NCI-H345 treated with DMSO at 0.1 percent for 48 hours (cell line): ENCODE data around the gene MIGA1.
"Not testable (repeated sequence)": the region's sequence is repeated elsewhere in the genome, so short reads cannot be mapped to it uniquely, and the experiment has no call there.

Source experiments
- DNase-seq: peaks from one replicate; lab custom pipeline; 2025; ENCODE audit not compliant: unreplicated experiment; lab: John Stamatoyannopoulos, UW

MIGA1 gene

DNA sequence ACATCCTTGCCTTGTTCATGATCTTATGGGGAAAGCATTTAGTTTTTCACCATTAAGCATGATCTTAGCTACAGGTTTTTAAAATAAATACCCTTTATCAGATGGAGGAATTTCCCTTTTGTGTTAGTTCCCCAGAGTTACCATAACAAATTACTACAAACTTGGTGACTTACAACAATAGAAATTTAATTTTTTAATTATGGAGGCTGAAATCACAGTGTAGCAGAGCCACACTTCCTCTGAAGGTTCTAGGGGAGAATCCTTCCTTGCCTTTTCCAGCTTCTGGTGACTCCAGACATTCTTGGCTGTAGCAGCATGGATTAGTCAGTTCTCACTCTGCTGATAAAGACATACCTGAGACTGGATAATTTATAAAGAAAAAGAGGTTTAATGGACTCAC is 18.5 kb downstream of the MIGA1 start:
- DNase-seq, result no peak

DNA sequence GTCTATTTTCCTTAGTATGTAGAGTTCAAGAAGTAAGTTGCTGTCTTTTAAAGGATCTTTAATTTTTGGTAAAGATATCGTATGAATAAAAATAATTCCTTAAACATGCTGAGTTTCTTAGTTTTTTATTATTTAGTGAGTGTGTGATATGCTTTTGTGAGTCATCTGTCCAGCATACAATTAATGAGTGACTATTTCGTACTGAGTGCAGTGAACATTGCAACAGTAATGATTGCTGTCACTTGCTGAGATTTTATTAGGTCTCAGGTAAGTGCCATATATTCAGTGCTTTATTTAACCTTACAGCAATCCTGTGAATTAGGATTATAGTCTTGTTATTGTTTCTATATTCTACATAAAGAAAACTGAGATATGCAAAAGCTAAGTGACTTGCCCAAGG is 22.6 kb downstream of the MIGA1 start:
- no peak for DNase-seq

DNA sequence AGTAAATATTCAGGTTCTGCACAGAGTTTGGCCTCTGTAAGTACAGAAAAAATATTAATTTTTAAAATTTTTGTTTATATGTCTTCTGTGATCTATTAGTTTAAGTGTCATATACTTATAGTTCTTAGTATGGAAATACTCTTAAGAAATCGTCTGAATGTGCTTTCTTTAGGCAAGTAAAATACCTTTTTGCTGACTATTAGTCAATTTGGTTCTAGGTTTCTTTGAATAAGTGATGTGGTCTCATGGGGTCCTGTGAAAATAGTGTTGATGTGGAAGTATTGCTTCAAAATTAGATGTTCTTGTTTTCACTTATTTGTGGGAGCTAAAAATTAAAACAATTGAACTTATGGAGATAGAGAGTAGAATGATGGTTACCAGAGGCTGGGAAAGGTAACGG is 23.9 kb downstream of the MIGA1 start:
- no peak for DNase-seq

DNA sequence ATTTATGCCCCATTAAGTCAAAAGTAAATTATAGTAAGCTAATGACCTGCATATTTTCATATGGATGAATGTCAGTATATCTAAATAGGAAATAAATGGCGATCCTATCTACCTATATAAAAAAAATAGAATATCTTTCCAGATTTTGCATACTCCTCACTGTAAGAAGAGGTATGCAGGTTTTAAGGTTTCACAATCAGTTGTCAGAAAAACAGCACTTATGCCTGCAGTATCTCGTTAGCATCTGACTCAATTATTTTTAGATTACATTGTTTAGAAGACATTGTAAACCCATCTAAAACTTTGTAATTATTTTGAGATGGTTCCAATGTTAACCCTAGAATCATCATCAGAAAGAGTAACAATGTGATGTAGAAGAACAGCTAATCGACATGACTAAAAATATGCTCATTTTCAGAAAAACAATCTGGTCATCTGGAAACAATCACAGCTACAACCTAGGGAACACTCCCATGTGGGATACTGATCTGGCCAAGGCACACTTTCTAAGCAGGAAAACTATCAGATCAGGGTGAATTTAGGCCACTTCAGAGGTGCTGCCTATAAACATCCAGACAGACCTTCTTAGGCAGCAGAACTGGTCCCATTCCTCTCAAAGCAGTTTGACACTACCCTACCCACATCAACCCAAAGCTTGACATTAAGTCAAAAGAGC is 30.5 kb downstream of the MIGA1 start:
- not testable (repeated sequence) for DNase-seq

DNA sequence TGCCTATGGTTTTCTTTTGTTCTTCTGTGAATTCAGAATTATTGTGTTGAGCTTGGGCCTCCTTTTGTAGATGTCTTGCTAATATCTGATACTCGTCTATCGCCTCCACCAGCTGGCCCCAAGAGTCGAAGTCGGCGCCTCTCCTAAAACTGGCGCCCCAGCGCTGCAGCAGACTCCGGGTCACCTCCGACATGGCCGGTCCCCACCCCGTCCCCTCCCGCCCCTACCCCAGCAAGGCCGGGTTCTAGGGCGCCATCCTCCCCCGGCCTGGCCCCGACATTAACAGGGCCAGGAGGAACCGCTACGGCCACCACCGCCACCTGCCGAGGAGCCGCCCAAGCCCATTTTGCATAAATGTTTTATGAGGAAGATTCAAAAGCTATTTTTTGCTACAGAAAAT is 32.1 kb downstream of the MIGA1 start:
- not testable (repeated sequence) for DNase-seq

DNA sequence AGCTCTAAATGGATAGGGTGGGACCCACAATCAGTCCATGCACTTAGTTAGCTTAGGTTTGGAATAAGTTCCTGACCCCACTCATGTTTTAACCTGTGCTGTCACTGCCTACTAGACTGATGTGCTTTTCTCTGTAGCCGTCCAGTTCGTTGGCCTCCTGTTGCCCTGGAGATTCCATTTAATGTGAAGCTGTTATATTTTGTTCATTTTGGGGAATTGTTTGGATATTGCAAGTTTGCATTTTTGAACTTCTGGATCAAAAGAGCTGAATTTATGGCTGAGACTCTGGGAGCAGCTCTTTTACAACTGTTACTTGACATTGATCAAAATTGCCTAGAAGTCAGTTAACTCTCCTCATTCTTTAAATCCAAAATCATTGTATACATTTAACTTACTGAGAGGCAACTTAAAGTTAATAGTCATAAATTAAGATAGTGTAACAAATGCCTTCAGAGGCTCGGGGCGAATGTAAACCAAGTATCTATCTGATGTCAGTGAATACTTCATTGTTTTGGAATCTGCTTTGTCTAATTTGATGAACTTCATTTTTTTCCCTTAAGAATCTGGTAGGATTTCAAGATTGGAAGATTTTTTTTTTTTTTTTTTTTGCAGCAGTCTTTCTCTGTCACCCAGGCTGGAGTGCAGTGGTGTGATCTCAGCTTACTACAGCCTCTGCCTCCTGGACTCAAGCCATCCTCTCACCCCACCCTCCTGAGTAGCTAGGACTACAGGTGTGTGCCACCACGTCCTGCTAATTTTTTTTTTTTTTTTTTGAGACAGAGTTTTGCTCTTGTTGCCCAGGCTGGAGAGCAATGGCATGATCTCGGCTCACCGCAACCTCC is 38.1 kb downstream of the MIGA1 start:
- no peak for DNase-seq

DNA sequence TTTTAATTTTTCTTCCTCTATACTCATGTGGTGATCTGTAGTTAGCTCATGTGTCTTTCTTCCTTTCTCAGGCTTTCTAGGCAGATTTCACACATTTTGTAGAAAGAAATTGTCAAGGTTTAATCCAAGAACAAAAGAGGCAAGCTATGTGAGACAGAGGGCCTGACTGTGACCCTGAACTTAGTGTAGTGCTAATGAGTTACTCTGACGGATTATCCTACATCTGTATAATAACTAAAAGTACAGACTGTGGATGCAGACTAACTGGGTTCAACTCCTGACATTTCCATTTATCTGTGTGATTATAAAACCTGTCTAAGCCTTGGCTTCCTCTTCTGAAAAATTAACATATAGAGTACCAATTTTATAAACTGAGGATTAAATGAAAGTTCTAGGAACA is 40.7 kb downstream of the MIGA1 start:
- DNase-seq, result no peak

DNA sequence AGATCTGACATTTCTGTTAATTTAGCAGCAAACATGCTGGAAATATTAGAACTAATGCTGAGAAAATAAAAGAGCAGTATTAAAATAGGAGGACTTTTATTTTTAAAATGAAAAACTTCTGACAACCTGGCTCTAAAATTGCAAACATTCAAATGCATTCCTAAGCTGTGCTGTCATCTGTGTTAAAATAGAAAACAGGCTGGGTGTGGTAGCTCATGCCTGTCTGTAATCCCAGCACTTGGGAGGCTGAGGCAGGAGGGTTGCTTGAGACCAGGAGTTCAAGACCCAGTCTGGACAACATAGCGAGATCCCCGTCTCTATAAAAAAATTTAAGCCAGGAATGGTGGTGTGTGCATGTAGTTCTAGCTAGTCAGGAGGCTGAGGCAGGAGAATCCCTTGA is 44.6 kb downstream of the MIGA1 start:
- DNase-seq, result no peak

DNA sequence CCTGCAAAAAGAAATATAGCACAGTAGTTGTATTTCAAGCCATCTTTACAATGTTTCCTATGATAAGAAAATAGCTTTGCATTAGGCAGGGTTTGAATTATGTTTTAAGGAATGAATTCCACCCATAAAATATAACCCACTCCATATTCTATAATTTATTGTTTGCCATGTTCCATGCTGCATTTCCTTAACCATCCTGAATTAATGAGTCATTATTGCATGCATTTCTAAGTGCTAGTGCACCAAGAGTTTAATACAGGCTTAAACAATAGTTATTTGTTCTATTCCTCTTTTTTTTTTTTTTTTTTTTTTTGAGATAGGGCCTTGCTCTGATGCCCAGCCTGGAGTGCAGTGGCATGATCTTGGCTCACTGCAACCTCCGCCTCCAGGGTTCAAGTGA is 45.2 kb downstream of the MIGA1 start:
- DNase-seq, result no peak

DNA sequence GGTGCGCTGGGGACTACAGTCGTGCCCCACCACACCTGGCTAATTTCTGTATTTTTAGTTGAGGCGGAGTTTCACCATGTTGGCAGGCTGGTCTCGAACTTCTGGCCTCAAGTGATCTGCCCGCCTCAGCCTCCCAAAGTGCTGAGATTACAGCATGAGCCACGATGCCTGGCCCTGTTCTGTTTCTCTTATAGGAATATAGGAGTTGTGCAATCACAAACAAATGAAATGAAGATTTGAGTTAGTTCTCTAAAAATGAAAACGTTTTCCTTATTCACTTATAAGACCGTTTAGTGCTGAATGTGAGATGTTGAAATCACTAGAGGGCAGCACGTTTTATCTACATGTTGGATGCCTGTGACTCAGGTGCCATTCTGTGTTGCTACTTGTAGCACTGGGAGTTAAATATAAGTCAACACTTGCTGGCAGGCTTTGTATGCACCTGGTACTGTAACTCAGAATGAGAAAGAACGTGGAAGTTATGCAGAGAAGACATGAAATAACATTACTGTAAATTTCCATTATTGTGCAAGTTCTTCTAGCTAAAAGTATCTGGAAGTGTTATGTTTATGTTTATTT is 45.8 kb downstream of the MIGA1 start:
- peak; percentile 8 for DNase-seq

DNA sequence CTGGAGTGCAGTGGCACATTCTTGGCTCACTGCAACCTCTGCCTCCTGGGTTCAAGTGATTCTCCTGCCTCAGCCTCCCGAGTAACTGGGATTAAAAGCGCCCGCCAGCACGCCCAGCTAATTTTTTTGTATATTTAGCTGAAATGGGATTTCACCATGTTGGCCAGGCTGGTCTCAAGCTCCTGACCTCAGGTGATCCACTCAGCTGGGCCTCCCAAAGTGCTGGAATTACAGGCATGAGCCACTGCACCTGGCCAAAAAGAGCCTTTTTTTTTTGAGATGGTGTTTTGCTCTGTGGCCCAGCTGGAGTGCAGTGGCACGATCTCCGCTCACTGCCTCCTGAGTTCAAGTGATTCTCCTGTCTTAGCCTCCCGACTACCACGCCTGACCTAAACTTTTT is 47.4 kb downstream of the MIGA1 start:
- not testable (repeated sequence) for DNase-seq

DNA sequence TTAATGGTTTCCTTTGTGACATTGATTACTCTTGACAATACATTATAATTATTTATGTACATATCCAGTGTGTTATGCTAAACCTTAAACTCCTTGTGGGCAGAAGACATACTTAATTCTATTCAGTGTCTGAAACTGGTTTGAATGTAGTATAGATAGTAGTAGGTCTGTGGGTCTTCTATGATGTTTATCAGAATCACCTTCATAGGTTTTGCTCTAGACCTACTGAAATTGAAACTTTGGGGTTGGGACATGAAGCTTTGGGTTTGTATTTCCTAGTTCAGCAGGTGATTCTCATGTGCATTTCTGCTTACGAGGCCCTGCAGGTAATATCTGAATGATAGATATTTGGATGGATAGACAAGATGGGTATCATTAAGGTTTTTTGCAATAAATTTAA is 48.6 kb downstream of the MIGA1 start:
- DNase-seq, result no peak

DNA sequence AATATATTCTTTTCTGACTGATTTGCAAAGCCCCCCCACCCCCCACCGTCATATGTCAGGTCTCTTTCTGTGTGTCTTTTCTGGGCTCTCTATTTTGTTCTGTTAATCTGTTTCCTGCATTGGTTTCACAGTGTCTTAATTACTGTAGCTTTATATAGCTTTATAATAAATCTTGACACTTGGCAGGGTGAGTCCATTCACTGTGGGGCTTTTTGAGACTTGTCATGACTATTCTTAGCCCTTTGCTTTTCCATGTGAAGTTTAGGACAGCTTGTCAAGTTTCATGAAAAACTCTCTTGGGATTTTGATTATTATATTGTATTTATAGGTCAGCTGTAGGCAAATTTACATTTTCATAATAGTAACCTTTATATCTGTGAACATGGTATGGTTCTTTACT is 50.4 kb downstream of the MIGA1 start:
- no peak for DNase-seq

DNA sequence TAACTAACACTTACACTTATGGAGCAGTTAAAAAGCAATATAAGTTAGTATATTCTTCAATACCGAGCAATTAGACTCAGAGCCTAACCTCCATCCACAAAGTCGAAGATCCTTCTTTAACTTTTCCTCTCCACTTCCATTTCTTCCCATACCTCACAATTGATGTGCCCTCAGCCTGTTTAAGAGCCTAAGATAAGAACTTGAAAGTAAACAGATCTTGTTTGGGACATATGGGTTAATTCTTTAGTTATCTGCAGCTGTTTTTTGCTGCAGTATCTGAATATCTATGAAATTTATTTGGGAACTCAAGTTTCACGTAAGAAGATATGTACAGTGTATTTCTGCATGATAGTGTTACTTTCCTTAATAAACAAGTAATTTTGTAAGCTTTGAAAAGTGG is 51.5 kb downstream of the MIGA1 start:
- DNase-seq, result no peak

DNA sequence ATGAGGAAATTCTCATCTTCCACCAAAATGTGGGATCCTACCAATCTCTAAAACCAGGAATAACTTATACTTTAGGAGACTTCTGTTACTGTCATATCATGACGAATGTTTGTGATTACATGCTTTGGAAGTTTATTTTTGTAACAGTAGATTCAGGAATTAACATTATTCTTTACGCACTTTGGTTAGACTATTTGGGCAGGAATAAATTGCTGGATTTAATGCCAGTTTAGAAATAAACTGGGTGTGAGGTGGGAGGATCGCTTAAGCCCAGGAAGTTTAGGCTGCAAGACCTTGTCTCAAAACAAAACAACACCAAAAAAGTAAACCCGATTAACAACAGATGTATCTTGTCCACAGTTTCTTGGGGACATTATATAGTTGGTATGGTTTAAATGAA is 52.1 kb downstream of the MIGA1 start:
- no peak for DNase-seq

DNA sequence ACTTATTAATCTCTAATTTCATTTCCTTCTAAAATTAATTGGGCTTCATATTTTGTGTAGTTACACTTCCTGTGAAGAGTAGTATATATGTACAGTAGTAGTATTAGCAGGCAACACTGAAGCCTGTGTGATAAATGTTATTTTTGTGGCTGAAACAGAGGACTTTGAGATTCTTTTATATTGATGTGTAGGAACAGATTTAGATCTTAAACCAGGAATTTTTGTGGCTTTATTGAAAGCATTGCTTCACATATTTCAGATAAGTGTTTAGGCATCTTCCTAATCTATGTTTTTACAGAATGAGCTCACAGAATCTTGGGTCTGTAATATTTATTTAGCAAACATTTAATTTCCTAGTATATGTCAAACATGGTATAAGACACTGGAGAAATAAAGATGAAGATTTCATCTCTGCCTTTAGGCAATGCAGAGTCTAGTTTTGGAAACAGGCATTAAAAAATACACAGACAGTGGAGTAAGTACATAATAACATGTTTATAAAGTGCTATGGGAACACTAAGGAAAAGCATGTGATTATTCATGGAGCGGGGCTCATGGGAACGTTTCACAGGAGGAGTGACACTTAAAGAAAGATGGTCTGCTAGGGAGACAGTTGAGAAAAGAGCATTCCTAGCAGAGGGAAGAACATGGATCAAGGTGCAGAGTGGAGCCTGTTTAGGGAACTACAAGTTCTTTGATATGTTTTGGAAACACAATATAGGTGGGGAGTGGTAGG is 52.7 kb downstream of the MIGA1 start:
- no peak for DNase-seq

DNA sequence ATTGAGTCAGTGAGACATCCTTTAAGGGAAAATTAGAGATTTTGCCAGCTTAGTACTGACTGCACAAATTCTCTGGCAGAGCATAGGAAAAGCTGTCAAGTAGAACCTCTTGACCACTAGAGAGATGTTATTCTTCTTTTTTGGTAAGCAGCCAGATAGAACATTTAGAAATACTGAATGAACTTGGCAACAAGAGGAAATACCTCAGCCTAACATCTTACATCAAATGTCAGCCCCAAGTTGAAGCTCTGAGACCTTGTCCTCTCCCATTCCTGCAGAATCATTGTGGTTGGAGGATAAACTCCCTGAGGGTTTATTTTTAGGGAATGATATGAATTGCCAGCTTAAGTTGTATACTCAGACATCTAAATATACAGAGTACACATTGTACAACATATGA is 53.5 kb downstream of the MIGA1 start:
- no peak for DNase-seq

DNA sequence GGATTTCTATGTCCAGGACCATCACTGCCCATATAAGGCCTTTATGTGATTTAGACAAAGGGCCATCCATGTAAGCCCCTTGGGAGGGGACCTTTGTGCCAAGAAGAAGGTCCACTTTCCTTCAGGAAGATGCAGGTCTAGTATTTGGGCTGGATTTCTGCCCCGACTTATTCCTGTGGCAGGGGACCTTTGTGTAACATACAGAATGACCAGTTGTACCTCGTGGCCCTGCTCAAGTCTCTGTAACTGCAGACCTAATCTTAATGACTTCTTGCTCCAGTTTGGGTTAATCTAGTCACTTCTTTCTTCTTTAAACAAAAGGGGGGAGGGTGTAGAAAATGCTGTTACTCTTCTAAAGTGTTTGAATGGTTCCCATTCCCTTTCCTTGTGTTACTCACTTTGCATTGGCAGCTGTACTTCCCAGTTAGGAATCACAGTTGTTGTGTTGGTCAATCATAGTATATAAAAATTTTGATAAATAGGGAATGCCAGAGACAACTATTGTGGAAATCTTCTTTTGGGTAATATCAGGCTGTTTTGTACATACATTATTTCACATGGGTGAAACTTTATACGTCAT is 54.2 kb downstream of the MIGA1 start:
- no peak for DNase-seq

DNA sequence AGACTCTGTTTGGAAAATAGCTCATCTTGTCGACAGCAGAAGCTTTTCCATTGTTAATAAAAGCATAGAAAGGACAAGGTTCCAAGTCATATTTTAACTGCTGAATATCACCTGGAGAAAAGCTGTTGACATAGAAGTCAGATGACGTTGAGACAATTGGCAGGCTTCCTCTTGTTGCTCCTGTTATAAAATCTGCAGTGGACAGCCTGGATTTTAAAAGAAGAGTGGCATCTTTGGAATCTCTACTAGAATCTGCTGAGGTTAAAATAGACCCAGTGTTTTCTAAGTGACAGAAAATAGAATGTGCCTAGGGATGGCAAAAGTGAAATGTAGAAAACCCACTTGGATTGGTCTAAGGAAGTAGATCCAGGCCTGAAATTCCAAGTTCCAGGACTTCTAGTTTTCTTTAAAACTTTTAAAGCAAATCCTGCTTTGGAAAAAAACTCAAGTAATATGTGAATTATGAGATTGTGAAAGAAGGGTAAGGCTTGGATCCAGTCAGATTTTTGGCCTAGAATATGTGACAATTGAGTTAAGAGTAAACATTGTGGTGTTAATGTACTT is 55.4 kb downstream of the MIGA1 start:
- no peak for DNase-seq

DNA sequence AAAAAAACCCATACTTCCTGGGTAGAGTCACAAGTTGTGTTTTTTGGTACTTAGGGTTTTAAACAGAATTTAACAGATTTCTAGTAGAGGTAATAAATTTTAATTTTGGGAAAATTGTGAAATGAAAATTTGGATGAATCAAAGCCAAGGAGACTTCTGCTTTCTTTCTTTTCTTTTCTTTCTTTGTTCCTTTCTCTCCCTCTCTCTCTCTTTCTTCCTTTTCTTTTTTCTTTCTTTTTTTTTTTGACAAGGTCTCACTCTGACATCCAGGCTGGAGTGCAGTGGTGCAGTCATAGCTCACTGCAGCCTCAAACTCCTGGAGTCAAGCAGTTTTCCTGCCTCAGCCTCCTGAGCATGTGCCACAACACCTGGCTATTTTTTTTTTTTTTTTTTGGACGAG is 62.1 kb downstream of the MIGA1 start:
- no peak for DNase-seq

DNA sequence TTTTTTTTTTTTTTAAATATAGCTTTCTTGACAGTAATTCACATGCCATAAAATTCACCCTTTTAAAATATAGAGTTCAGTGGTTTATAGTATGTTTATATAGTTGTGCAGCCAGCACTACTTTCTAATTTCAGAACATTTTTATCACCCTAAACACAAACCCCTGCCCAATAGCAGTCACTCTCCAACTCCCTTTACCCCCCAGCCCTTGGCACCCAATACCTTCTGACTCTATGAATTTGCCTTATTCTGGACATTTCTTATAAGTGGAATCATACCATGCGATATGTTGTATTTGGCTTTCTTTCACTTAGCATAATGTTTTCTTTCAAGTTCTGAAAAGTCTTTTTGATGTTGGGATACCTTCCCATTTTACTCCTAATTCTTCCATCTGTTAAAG is 66.5 kb downstream of the MIGA1 start:
- no peak for DNase-seq
